Fibroblast of lung (primary cell): ENCODE data around the gene WNT7A. TPM values are rescaled to one million over a fixed set of nuclear protein-coding genes. Genes with fewer than 3 reads are reported as not detected.

Source experiments
- DNase-seq, 2 donors: peaks; one replicate each; pipeline versions ENCODE4 v3.0.0 to v3.0.0-alpha.2; 2010; ENCODE audit warnings: low read depth in 2 of 2
- H2AFZ ChIP-seq: 2 replicates; pipeline ENCODE4 v1.5.1; 2012; ENCODE audit warnings: low read length, control low read depth, inconsistent platforms
- H3K27ac ChIP-seq: 2 replicates; pipeline ENCODE4 v1.5.1; 2011; ENCODE audit warnings: low read length, control low read depth; ENCODE audit not compliant: insufficient read depth
- H3K27me3 ChIP-seq: 2 replicates; pipeline ENCODE4 v1.5.1; 2011; ENCODE audit warnings: mild to moderate bottlenecking, low read length; ENCODE audit not compliant: control insufficient read depth, insufficient read depth
- H3K36me3 ChIP-seq: 2 replicates; pipeline ENCODE4 v1.5.1; 2011; ENCODE audit warnings: low read length; ENCODE audit not compliant: control insufficient read depth, insufficient read depth
- H3K4me1 ChIP-seq: 2 replicates; pipeline ENCODE4 v1.5.1; 2011; ENCODE audit warnings: low read length; ENCODE audit not compliant: control insufficient read depth, insufficient read depth; ENCODE audit errors: extremely low read depth
- H3K4me2 ChIP-seq: 2 replicates; pipeline ENCODE4 v1.5.1; 2011; ENCODE audit warnings: low read length, control low read depth; ENCODE audit not compliant: insufficient read depth; ENCODE audit errors: extremely low read depth
- H3K4me3 ChIP-seq, 4 experiments: fragments of 200-600 bp in 1 of 4; sonication (generic) in 1 of 4; replicated peaks in 1 of 4; 2 replicates each; pipeline ENCODE4 v1.5.1; 2011 to 2016; ENCODE audit warnings: low read length in 4 of 4, low read depth in 3 of 4, mild to moderate bottlenecking in 3 of 4, control low read depth in 2 of 4, inconsistent platforms in 1 of 4, mixed read lengths in 1 of 4; ENCODE audit not compliant: insufficient read depth in 1 of 4; ENCODE audit errors: control extremely low read depth in 1 of 4
- H3K79me2 ChIP-seq: 2 replicates; pipeline ENCODE4 v1.5.1; 2012; ENCODE audit warnings: mild to moderate bottlenecking, low read length, inconsistent platforms; ENCODE audit not compliant: control insufficient read depth, insufficient read depth
- H3K9ac ChIP-seq: 2 replicates; pipeline ENCODE4 v1.5.1; 2011; ENCODE audit warnings: mild to moderate bottlenecking, low read length, control low read depth; ENCODE audit not compliant: insufficient read depth
- H3K9me3 ChIP-seq: 2 replicates; pipeline ENCODE4 v1.5.1; 2012; ENCODE audit warnings: low read depth, low read length; ENCODE audit not compliant: control insufficient read depth, insufficient read depth
- H4K20me1 ChIP-seq: 2 replicates; pipeline ENCODE4 v1.5.1; 2011; ENCODE audit warnings: low read length; ENCODE audit not compliant: control insufficient read depth, insufficient read depth; ENCODE audit errors: extremely low read depth
- EZH2 ChIP-seq: IDR thresholded peaks from 2 replicates; pipeline ENCODE4 v1.5.1; 2012; ENCODE audit warnings: low read length, control low read depth, mild to moderate bottlenecking; ENCODE audit errors: missing control alignments
- polyA plus RNA-seq, 2 donors: library from polyadenylated mRNA; depleted of rRNA in 1 of 2; stranded (reverse) in 1 of 2; unstranded in 1 of 2; fragments of >200 nt; gene quantifications; 2 replicates each; pipeline ENCODE4 v1.2.1, GENCODE V29; 2011 to 2012; ENCODE audit warnings: missing spikeins in 1 of 2
- total RNA-seq: library from RNA; depleted of rRNA; stranded (reverse); fragments of >200 nt; gene quantifications from 2 replicates; pipeline ENCODE4 v1.2.1, GENCODE V29; 2014
- TF ChIP-seq, protein P1 (sequence below), 2 donors: IDR thresholded peaks in 1 of 2; conservative IDR thresholded peaks in 1 of 2; 1 replicate in 1 of 2; 2 replicates in 1 of 2; pipeline ENCODE4 v1.5.1; 2011 to 2012; ENCODE audit warnings: low read length in 2 of 2, control low read depth in 1 of 2, inconsistent platforms in 1 of 2, low read depth in 1 of 2, mild to moderate bottlenecking in 1 of 2

The WNT7A gene
- total and polyA plus RNA-seq, 2 donors (not counting 1 experiment from before 2014, with no cell fraction given), result not detected

DNA sequence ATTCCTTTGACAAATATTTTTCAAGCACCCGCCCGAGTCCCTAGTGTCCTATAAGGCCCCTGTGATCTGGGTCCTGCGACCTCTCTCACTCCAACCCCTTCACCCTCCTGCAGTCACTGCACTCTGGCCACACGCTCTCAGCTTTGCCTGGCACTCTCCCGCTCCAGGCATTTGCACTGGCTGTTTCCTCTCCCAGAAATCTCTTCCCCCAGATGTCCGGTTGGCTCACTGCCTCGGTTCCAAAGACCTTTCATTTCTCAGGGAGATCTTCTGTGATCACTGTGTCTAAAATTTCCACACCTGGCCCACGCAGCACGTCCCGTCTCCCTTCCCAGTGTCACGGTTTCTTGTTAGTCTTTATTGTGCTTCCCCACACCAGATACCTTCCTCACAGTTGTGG lies 97.4 kb downstream of the WNT7A start:
- Histone ChIP-seq H3K4me3 (no peak overlapping the region), H3K79me2 (no peaks in the 10 kb centered on the region), H3K27ac (no peak overlapping the region), H3K4me2 (no peak overlapping the region), H3K36me3 (no peaks in the 10 kb centered on the region), H2AFZ (no peak overlapping the region), H3K9me3 (no peaks in the 10 kb centered on the region), H3K9ac (no peak overlapping the region), H4K20me1 (no peaks in the 10 kb centered on the region), H3K27me3 (no peaks in the 10 kb centered on the region), H3K4me1 (no peaks in the 10 kb centered on the region)
- no peak for DNase-seq
- no peak for TF ChIP-seq EZH2
- TF ChIP-seq, protein P1, sequence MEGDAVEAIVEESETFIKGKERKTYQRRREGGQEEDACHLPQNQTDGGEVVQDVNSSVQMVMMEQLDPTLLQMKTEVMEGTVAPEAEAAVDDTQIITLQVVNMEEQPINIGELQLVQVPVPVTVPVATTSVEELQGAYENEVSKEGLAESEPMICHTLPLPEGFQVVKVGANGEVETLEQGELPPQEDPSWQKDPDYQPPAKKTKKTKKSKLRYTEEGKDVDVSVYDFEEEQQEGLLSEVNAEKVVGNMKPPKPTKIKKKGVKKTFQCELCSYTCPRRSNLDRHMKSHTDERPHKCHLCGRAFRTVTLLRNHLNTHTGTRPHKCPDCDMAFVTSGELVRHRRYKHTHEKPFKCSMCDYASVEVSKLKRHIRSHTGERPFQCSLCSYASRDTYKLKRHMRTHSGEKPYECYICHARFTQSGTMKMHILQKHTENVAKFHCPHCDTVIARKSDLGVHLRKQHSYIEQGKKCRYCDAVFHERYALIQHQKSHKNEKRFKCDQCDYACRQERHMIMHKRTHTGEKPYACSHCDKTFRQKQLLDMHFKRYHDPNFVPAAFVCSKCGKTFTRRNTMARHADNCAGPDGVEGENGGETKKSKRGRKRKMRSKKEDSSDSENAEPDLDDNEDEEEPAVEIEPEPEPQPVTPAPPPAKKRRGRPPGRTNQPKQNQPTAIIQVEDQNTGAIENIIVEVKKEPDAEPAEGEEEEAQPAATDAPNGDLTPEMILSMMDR (conservative IDR thresholded peaks at IDR 0.05 in 1 of 2, IDR thresholded peaks at IDR 0.05 in 1 of 2; ENCODE audit: low read depth in 1 of 2, low read length in 2 of 2), result no peak

DNA sequence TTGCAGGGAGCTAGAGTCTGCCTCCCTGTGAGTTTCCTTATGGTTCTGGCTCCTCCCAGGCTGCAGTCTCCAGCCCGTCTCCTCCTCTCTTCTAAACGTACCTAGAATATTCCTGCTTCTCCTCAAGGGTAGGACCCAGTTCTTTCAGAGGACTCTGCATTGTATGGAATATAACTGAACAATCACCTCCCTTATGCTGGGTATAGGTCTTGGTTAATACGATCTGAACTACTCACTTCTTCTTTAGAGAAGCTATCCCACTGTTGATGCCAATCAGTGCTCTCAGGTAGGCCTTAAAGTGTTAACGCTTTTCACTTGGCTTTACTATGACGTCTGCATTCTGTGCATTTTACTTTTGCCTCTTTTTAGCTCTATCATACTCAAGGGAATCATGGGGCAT lies 98.5 kb downstream of the WNT7A start:
- Histone ChIP-seq H3K27me3 (no peaks in the 10 kb centered on the region), H3K9me3 (no peaks in the 10 kb centered on the region), H3K79me2 (no peaks in the 10 kb centered on the region), H3K4me3 (no peak overlapping the region), H3K4me2 (no peak overlapping the region), H3K9ac (no peak overlapping the region), H2AFZ (no peak overlapping the region), H3K36me3 (no peaks in the 10 kb centered on the region), H3K27ac (no peak overlapping the region), H4K20me1 (no peaks in the 10 kb centered on the region), H3K4me1 (no peaks in the 10 kb centered on the region)
- TF ChIP-seq, protein P1 (conservative IDR thresholded peaks at IDR 0.05 in 1 of 2, IDR thresholded peaks at IDR 0.05 in 1 of 2; ENCODE audit: low read depth in 1 of 2, low read length in 2 of 2), result no peak
- no peak for TF ChIP-seq EZH2
- no peak for DNase-seq

DNA sequence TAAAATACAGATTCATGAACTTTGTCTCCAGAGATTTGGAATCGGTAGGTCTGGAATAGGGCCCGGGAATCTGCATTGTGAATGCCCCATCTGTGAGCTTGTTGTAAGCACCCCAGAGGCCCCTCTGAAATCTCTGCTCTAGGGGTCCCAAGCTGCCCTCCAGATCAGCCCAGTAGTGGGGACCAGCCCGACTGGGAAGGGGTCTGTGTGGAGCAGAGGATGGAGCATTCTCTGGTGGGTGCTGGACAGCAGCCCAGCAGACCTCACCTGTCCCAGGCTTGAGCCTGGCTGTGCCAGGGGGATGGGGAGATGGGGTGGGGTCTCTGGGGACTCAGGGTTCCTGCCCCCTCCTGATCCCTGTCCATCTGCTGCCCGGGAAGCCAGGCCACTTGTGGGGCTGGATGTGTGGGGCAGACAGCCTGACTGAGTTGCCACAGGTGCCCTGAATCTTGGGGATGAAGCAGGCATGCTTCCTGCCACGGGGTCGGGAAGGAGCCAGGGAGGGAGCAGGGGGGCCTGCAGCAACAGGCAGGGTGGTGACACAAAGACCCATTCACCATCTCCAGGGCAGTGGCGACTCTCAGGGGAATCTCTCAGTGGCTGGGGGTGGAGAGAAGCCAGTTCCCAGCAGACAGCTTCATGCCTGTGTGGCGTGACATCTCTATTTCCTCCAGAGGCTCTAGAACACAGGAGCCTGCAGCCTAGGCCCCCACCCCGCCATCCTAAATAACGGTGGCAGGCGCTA lies 99.3 kb downstream of the WNT7A start:
- Histone ChIP-seq H3K4me3 (no peak overlapping the region), H2AFZ (no peak overlapping the region), H3K4me1 (no peaks in the 10 kb centered on the region), H3K27ac (no peak overlapping the region), H4K20me1 (no peaks in the 10 kb centered on the region), H3K9ac (no peak overlapping the region), H3K27me3 (no peaks in the 10 kb centered on the region), H3K4me2 (no peak overlapping the region), H3K9me3 (no peaks in the 10 kb centered on the region), H3K36me3 (no peaks in the 10 kb centered on the region), H3K79me2 (no peaks in the 10 kb centered on the region)
- no peak for DNase-seq
- TF ChIP-seq EZH2, result no peak
- TF ChIP-seq, protein P1 (conservative IDR thresholded peaks at IDR 0.05 in 1 of 2, IDR thresholded peaks at IDR 0.05 in 1 of 2; ENCODE audit: low read depth in 1 of 2, low read length in 2 of 2), result no peak
